ENCODE measurements around the gene ESRRA. TPM values are rescaled to one million over a fixed set of nuclear protein-coding genes. Genes with fewer than 3 reads are reported as not detected.
"Not testable (repeated sequence)": the region's sequence is repeated elsewhere in the genome, so short reads cannot be mapped to it uniquely, and the experiment has no call there.

ESRRA gene
- total RNA-seq, 4 donors from 2014 or later: 192 to 471 (median 260) TPM

DNA sequence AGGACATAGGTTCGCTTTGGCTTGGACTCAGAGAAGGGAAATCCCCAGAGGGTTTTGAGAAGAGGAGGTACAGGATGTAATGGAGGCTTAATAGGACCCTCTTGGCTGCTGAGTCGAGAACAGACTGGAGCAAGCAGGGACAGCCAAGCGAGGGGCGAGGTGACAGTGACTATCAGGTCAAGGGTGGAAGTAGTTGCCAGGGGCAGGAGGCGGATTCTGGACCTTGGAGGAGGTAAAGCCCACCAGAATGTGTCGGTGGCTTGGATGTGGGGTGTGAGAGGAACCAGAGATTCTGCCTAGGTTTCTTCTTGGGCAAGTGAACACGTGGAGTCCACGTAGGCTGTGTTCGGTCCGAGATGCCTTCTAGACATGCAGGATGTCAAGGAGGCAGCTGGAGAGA lies 7.6 kb downstream of the ESRRA start:
- peaks cover 0 to 32% of the 10 kb centered on the region in 2 donors for H3K36me3 ChIP-seq
- in situ Hi-C loops (cut with MboI; ENCODE audit: low sequenced_read_pairs in 4 of 4) (no loop called here), intact Hi-C loops (cut with DNase I; ENCODE audit: low total_unique reads) (no loop called here)
- peak overlapping the region; percentile 71 to 85 (median 75) for H3K27ac ChIP-seq
- H3K27me3 ChIP-seq: no peaks in the 10 kb centered on the region
- H3K9me3 ChIP-seq: no peaks in the 10 kb centered on the region
- H3K4me1 ChIP-seq: peaks cover 34 to 37% of the 10 kb centered on the region in 2 donors
- DNase-seq (no peak), ATAC-seq (no peak)
- TF ChIP-seq, protein P1, sequence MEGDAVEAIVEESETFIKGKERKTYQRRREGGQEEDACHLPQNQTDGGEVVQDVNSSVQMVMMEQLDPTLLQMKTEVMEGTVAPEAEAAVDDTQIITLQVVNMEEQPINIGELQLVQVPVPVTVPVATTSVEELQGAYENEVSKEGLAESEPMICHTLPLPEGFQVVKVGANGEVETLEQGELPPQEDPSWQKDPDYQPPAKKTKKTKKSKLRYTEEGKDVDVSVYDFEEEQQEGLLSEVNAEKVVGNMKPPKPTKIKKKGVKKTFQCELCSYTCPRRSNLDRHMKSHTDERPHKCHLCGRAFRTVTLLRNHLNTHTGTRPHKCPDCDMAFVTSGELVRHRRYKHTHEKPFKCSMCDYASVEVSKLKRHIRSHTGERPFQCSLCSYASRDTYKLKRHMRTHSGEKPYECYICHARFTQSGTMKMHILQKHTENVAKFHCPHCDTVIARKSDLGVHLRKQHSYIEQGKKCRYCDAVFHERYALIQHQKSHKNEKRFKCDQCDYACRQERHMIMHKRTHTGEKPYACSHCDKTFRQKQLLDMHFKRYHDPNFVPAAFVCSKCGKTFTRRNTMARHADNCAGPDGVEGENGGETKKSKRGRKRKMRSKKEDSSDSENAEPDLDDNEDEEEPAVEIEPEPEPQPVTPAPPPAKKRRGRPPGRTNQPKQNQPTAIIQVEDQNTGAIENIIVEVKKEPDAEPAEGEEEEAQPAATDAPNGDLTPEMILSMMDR (IDR thresholded peaks at IDR 0.05 in 4 of 5, conservative IDR thresholded peaks at IDR 0.05 in 1 of 5): no peak
- TF ChIP-seq POLR2A (IDR thresholded peaks at IDR 0.05): no peak
- H3K4me3 ChIP-seq: no peak overlapping the region

- Histone ChIP-seq H3K27me3 (no peaks in the 10 kb centered on the region), H3K4me1 (peaks cover 34 to 41% of the 10 kb centered on the region in 2 donors), H3K4me3 (peak overlapping the region in 2 of 4 donors; percentile 20 to 27), H3K27ac (peak overlapping the region; percentile 71 to 85 (median 75)), H3K9me3 (no peaks in the 10 kb centered on the region), H3K36me3 (peaks cover 0 to 27% of the 10 kb centered on the region in 2 donors)
- DNase-seq: peak; percentile 39 to 79
- in situ Hi-C loops (cut with MboI; ENCODE audit: low sequenced_read_pairs in 4 of 4) (no loop called here), intact Hi-C loops (cut with DNase I; ENCODE audit: low total_unique reads) (no loop called here)
- no peak for ATAC-seq
- TF ChIP-seq POLR2A (IDR thresholded peaks at IDR 0.05): no peak
- TF ChIP-seq, protein P1 (IDR thresholded peaks at IDR 0.05 in 4 of 5, conservative IDR thresholded peaks at IDR 0.05 in 1 of 5): no peak
Observed at GRCh38 chr11:64313491-64314145, 8.3 kb downstream of the ESRRA start.

DNA sequence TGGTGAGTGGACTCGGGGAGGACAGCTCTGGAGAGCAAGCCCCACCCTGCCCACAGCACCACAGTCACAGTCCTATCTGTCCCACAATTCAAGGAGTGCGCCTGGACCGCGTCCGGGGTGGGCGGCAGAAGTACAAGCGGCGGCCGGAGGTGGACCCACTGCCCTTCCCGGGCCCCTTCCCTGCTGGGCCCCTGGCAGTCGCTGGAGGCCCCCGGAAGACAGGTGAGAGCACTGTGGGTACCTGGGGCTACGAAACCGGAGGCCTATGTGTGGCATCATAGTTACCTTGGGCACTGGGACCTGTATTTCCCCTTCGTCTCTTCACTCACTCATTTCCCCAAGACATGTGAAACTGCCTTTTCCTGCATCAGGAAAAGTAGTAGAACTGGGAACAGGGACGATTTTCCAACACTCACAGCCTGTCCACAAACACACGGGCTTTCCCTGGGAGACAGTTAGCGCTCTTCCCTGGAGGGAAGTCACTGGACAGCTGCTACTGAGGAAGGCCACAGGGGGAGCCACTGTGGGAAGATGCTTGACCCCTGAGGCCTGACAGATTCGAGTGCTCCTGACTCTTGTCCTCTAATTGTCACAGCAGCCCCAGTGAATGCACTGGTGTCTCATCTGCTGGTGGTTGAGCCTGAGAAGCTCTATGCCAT lies 9.0 kb downstream of the ESRRA start:
- H3K4me1 ChIP-seq: peaks cover 38 to 47% of the 10 kb centered on the region in 2 donors
- intact Hi-C loops (cut with DNase I; ENCODE audit: low total_unique reads): no loop called here
- no peak for DNase-seq
- H3K27me3 ChIP-seq: no peaks in the 10 kb centered on the region
- in situ Hi-C loops (cut with MboI; ENCODE audit: low sequenced_read_pairs in 4 of 4): no loop called here
- peaks cover 0 to 27% of the 10 kb centered on the region in 2 donors for H3K36me3 ChIP-seq
- H3K9me3 ChIP-seq: no peaks in the 10 kb centered on the region
- TF ChIP-seq, protein P1 (IDR thresholded peaks at IDR 0.05 in 4 of 5, conservative IDR thresholded peaks at IDR 0.05 in 1 of 5): no peak
- no peak for TF ChIP-seq POLR2A (IDR thresholded peaks at IDR 0.05)
- H3K27ac ChIP-seq: peak overlapping the region; percentile 71 to 85 (median 75)
- no peak for ATAC-seq
- peak overlapping the region in 2 of 4 donors; percentile 20 to 27 for H3K4me3 ChIP-seq

- in situ Hi-C loops (cut with MboI; ENCODE audit: low sequenced_read_pairs in 4 of 4): no loop called here
Observed at GRCh38 chr11:64314805-64315561, 9.7 kb downstream of the ESRRA start.

GRCh38 chr11:64315667-64316526 lies 10.6 kb downstream of the ESRRA start:
- Histone ChIP-seq H3K4me3 (peak overlapping the region in 1 of 4 donors; percentile 99), H3K27ac (peak overlapping the region; percentile 88 to 98 (median 94)), H3K36me3 (peaks cover 0 to 38% of the 10 kb centered on the region in 2 donors), H3K4me1 (peaks cover 37 to 47% of the 10 kb centered on the region in 2 donors)
- intact Hi-C loops (cut with DNase I; ENCODE audit: low total_unique reads); in situ Hi-C loops (cut with MboI; ENCODE audit: low sequenced_read_pairs in 4 of 4); H3K27me3 ChIP-seq; H3K9me3 ChIP-seq; ATAC-seq; DNase-seq: not testable (repeated sequence)

More at GRCh38 chr11:64314805-64315561, 9.7 kb downstream of the ESRRA start:
- Histone ChIP-seq H3K27me3 (no peaks in the 10 kb centered on the region), H3K36me3 (peaks cover 0 to 29% of the 10 kb centered on the region in 2 donors), H3K9me3 (no peaks in the 10 kb centered on the region), H3K4me3 (no peak overlapping the region), H3K4me1 (peaks cover 39 to 47% of the 10 kb centered on the region in 2 donors), H3K27ac (peak overlapping the region in 3 of 4 donors; percentile 71 to 85 (median 73))
- TF ChIP-seq, protein P1 (IDR thresholded peaks at IDR 0.05 in 4 of 5, conservative IDR thresholded peaks at IDR 0.05 in 1 of 5): no peak
- no peak for TF ChIP-seq POLR2A (IDR thresholded peaks at IDR 0.05)
- DNase-seq: no peak
- no peak for ATAC-seq
- intact Hi-C loops (cut with DNase I; ENCODE audit: low total_unique reads): no loop called here

All from gastrocnemius medialis (tissue), 4 donors.